HG02870 (cell line): ENCODE measurements around the gene ATF2.

Experiments used
- ATAC-seq: cut with Tn5 transposase; IDR thresholded peaks from one replicate; pipeline ENCODE4 v1.9.1; 2021; ENCODE audit warnings: mild to moderate bottlenecking, moderate library complexity; ENCODE audit not compliant: unreplicated experiment

ATF2 gene, protein sequence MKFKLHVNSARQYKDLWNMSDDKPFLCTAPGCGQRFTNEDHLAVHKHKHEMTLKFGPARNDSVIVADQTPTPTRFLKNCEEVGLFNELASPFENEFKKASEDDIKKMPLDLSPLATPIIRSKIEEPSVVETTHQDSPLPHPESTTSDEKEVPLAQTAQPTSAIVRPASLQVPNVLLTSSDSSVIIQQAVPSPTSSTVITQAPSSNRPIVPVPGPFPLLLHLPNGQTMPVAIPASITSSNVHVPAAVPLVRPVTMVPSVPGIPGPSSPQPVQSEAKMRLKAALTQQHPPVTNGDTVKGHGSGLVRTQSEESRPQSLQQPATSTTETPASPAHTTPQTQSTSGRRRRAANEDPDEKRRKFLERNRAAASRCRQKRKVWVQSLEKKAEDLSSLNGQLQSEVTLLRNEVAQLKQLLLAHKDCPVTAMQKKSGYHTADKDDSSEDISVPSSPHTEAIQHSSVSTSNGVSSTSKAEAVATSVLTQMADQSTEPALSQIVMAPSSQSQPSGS

GRCh38 chr2:175167792-175168563 is at the start of gene ATF2:
Gene ATF2, minus strand, starts transcription at chr2:175168203. Its CDS starts 31,760 bp downstream, at chr2:175136443.
- ATAC-seq, result peak; percentile 97

GRCh38 chr2:175207741-175208438 is 39.9 kb upstream of the ATF2 start:
- ATAC-seq, result no peak

DNA sequence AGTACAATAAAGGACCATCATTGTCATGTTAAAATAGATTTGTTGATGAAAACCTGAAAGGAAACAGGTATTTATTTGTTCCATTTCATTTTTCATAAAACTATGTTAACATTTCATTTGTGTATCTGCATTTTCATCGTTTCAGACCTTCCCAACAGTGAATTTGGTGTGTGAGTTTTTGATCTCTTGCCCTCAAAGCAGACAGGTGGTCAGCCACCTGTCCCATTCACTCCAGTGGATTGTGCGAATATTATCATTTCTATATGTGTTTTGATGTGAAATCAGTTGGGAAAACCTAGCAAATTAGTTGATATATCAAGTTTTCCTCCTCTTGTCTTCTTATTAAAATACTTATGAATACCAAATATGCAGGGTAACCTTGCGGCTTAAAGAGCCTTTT is 38.9 kb upstream of the ATF2 start:
- ATAC-seq, result no peak

DNA sequence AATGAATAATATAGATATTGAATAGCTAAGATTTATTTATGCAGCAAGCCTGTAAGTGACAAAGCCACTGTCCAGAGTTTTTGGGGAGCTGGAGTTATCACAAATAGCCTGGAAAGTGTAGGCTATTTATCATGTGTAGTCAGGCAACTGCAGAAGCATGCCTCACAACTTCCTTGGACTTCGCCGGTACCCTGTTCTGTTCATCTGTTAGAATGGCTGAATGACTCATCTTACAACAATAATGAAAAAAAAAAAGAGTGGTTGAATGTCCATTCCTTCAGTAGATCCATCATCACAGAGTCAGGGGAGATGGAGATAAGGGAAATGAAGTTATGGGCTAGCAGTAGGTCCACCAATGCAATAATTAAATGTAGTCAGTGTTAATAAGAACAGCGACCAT is 37.5 kb upstream of the ATF2 start:
- ATAC-seq, result no peak

GRCh38 chr2:175203621-175204496 is 35.9 kb upstream of the ATF2 start:
- no peak for ATAC-seq

DNA sequence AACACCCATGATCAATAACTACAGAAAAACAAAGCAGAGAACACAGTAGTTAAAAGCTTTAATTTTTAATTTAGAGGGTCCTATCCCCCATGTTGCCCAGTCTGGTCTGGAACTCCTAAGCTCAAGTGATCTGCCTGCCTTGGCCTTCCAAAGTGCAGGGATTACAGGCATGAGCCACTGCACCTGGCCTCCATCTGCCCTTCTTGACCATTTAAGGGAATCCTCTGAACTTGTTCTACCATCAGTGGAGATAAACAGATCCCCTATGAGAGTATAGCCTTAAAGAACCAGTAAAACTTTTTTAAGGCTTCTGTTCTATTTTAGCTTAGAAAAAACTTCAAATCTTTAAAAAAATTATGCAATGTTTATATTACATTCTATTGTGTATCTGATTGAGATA is 27.0 kb upstream of the ATF2 start:
- no peak for ATAC-seq

DNA sequence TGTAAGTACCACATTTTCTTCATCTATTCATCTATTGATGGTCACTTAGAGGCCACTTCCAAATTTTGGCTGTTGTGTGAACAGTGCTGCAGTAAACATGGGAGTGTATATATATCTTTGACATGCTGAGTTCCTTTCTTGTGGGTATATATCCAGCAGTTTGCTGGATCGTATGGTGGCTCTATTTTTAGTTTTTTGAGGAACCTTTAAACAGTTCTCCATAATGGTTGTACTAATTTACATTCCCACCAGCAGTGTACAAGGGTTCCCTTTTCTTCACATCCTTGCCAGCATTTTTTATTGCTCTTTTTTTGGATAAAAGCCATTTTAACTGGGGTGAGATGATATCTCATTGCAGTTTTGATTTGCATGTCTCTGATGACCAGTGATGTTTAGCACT is 20.8 kb upstream of the ATF2 start:
- ATAC-seq, result no peak

GRCh38 chr2:175187378-175187777 is 19.4 kb upstream of the ATF2 start:
- ATAC-seq, result no peak

DNA sequence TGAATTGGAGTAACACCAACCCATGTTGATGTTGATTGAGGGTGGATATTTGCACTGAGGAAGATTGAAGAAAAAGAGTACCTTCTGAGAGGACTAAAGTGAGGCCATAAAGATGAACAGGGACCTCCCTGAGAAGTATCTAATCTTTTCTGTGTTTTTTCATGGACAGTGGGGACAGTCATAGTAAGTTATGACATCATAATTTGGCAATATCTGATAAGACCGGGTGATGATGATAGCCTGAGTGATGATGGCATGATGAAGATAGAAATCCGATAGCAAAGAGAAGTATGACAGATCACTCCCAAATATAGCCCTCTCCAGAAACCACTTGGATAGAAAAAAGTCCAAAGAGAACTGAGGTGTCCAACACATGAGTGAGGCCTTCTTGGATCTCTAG is 15.7 kb upstream of the ATF2 start:
- no peak for ATAC-seq

GRCh38 chr2:175181877-175182308 is 13.9 kb upstream of the ATF2 start:
- peak; percentile 2 for ATAC-seq

- peak; percentile 91 for ATAC-seq
Measured at GRCh38 chr2:175181104-175181876, 13.3 kb upstream of the ATF2 start, which contains the start of gene ATP5MC3. Gene ATP5MC3, minus strand, starts transcription at chr2:175181710. Its CDS starts 317 bp downstream, at chr2:175181393.

GRCh38 chr2:175180701-175181103 is 12.7 kb upstream of the ATF2 start:
- ATAC-seq, result peak; percentile 60

DNA sequence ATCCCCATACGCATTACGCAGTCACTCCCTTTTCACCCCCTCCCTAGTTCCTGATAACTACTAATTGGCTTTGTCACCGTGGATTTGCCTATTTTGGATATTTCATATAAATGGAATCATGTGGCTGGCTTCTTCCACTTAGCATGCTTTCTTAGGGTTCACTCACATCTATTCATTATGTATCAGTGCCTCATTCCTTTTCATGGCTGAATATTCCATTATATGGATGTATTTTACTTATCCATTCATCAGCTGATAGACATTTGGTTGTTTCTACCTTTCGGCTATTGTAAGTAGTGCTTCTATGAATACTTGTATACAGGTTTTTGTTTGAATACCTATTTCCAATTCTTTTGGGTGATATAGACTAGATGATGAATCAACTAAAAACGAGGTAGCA is 8.6 kb upstream of the ATF2 start:
- ATAC-seq, result no peak

DNA sequence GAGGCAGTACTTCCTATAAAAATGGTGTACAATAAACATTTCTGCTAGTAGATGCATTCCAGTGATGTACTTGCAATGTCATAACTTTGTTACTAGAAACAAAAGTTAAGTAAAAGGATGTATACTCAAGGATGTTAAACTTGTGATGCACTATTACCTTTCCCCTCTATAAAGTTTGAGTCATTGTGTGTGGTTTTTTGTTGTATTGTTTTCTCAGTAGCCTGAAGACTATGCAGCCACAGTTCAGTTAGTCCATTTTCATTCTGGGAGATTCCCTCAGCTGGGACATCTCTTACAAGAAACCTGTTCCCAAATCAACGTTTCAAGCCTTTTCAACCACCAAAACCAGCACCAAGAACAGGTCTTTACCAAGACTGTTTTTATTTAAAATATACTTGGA is 7.9 kb upstream of the ATF2 start:
- no peak for ATAC-seq

DNA sequence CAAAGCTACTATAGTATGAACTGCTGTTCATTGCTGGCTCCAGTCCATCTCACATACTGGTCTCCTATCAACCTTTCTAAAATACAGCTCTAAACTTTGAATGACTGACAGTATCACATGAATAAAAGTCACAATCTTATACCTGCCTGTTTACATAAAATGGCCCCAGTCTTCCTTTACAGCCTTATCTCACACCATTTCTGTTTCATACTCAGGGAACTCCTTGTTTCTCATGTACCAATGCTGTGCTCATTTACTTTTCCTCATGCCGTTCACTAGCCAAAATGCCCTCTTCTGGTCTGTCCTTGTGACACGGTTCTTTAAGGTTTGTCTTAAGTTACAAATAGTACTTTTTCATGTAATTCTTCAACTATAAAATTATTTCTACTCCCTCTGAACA is 7.3 kb upstream of the ATF2 start:
- no peak for ATAC-seq

DNA sequence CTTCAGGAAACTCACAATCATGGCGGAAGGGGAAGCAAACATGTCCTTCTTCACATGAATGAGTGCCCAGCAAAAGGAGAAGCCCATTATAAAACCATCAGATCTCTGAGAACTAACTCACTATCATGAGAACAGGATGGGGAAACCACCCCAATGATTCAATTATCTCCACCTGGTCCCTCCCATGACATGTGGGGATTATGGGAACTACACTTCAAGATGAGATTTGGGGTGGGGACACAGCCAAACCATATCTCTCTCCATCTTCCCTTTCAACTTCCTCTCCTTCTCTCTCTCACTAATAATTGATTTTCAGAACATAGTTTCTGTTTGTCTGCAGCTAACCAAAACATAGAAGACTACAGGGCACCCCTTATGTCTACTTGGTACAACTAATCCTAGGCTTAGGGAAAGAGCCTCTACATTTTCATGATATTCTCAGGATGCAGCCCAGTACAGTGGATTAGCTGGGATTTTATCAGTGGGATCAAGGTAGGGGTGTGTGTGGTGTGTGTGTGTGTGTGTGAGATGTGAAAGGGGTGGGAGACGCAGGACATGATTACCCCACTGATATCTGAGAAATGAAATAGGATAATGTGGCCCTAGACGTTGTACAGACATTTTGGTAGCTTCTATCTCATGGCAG is 2.8 kb upstream of the ATF2 start:
- no peak for ATAC-seq

DNA sequence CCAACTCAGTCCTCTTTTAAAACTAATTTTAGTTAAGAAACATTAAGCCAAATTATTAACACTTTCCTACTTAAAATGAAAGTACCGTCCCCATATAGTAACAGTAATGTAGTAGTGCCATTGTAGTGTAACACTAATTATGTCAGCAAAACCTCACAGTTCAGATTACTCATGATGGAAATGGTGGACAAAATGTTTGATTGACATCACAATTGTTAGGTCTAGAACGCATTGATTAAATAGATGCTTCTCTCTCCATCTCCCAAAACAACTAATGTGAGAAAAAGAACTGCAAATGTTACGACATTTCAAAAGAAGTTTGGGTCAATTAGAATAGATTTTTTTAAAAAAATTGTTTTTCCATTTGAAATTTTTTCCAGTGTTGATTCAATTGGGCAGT is 1.2 kb upstream of the ATF2 start:
- no peak for ATAC-seq

DNA sequence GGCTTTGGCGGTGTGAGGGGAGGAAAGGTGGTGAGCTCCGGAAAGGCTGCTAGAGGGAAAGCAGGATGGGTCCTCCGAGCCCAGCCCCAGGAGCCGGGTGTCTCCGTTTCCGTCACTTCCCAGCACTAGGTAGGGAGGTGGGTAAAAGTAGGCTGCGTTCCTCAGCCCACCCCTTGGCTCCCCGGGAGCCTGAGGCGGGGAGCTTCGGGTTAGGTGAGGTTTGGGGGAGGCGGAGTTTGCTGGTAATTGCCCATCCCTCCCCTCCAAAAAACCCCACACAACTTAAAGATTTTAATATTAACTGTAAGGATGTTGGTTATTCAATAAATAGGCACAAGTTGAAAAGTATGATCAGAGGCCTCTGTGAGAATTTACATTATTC is 552 bp upstream of the ATF2 start:
- peak; percentile 24 for ATAC-seq
